GM19468 (cell line): Measurements from ENCODE around the gene DTNB.

Source experiments
- ATAC-seq: cut with Tn5 transposase; IDR thresholded peaks from one replicate; pipeline ENCODE4 v1.9.1; 2021; ENCODE audit warnings: mild to moderate bottlenecking, moderate library complexity, moderate number of reproducible peaks; ENCODE audit not compliant: unreplicated experiment; ENCODE audit errors: extremely low read depth

DTNB gene

DNA sequence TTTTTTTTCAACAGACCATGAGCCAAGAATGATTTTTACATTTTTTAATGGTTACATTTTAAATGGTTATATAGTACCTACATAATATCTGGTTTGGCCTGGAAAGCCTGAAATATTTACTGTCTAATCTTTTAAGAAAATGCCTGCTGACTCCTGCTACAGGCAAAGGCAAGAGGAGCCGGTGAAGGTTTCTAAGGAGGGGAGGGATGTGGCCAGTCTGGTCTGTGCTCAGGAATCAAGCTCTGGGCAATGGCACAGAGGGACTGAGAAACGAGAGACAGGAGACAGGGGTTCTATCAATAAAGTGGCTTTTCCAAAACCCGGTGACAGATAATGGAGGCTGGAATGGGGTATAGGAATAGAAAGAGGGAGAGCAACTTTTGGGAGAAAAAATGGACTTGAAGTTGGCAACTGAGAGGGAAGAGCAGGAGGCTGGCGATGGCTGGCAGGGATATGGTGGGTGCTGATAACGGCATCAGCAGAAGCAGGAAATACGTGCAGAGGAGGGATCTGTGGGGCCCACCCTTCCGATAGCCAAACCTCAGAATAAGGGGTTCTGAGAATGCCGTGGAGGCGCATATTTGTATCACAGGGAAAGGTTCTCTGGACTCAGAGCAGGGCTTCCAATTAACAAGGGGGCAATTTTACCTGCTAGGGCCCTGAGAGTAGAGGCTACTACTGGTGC is 267.6 kb downstream of the DTNB start:
- no peak for ATAC-seq

DNA sequence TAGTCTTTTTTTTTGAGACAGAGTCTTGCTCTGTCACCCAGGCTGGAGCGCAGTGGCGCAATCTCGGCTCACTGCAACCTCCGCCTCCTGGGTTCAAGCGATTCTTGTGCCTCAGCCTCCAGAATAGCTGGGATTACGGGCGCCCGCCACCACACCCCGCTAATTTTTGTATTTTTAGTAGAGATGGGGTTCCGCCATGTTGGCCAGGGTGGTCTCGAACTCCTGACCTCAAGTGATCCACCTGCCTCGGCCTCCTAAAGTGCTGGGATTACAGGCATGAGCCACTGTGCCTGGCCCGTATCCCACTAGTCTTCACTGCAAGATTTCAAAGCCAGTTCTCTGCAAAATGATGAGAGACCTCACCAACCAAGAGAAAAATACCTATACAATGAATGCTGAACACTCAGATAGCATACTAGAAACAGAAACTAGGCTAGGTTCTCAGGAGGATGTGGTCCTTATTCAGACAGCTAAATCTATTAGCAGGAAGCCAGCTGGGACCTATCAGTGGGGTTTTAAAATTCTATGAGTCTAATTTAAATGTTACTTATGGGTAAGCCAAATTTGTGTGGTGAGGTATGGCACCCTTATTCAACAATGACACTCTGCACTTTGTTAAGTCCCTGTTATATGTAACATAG is 270.1 kb downstream of the DTNB start:
- ATAC-seq, result peak; percentile 55

DNA sequence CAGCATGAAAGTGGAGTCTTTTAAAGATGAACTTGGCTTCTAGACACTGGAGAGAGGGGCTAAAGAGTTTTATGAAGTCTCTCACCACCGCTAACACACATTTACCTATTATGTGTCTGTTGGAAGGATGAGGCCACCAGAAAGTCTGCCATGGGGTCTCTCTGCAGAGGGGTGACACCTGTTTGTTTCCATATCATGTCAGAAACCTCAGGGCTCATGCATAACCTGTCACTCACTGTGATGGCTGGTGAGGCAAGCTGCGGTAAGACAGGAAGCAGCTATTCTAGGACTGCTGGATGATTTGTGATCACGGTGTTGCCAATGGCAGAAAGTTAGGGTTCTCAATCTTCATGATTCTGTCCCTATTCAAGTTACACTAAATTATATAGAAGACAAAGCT is 270.9 kb downstream of the DTNB start:
- ATAC-seq, result no peak

- no peak for ATAC-seq
Observed at GRCh38 chr2:25401307-25402026, 271.9 kb downstream of the DTNB start.

GRCh38 chr2:25400576-25401216 is 272.7 kb downstream of the DTNB start:
- no peak for ATAC-seq

DNA sequence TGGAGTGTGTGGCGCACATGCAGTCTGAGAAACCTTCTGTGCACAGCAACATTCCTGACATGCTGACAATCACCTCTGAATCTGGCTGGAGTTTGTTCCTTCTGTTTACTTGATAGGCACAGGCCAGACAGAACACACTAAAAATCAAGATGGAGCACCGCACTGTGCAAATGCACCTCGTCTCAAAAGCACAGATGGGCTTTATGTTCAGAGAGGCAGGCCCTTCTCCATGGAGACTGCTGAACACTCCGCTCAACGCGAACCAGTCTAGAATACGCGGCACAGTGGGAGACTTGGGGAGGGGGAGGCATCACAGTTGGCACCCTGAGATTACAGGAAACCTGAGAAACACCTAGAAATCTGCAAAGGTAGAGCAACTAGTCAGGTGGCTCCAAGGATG is 273.2 kb downstream of the DTNB start:
- ATAC-seq, result no peak

GRCh38 chr2:25398534-25398933 is 274.8 kb downstream of the DTNB start:
- ATAC-seq, result no peak

GRCh38 chr2:25397777-25398176 is 275.6 kb downstream of the DTNB start:
- no peak for ATAC-seq

DNA sequence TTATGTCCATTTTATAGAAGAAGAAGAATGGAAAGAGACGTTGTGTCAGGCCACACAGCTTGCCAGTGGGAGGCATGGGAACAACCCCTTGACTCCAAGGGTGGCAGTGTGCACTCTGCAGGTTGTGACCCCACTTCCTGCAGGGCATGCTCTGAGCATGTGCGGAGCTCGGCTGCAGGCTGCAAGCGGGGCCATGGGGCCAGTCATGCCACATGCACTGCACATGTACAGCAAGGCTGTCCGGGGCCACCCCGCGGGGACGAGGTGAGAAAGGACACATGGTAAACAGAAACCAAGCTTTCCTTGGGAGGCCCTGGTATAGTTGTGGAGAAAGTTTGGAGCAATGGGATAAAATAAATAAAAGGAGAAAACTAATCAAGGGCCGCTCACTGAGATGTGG is 284.2 kb downstream of the DTNB start:
- ATAC-seq, result no peak

GRCh38 chr2:25388491-25388890 is 284.9 kb downstream of the DTNB start:
- ATAC-seq, result peak; percentile 46

DNA sequence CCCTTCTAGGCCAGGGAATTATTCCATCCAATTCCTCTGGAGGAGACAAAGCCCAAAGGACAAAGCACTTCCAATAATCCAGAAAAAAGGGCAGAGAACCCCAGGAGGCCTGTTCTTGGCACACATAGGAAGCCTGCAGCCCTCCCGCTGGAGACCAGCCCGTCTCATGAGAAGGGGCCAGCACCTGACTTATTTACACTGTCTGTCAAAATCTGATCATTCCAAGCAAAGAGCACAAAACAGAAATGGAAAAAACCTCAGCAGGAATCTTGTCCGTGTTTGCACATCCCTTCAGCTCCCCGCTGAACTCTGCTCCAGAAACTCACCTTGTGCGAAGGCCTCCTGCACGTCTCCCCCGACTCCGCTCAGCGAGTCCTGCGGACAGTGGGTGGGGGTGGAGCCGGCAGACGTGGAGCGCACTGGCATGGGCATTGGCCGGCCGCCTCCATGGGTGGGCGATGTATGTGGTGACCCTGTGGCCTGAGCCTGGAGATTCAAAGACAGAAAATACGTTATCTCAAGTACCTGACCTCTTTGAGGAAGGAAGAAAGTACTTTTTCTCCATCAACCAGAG is 285.4 kb downstream of the DTNB start:
- no peak for ATAC-seq

GRCh38 chr2:25386971-25387875 is 286.2 kb downstream of the DTNB start:
- ATAC-seq, result no peak

- ATAC-seq, result no peak
Observed at GRCh38 chr2:25385910-25386309, 287.5 kb downstream of the DTNB start.

DNA sequence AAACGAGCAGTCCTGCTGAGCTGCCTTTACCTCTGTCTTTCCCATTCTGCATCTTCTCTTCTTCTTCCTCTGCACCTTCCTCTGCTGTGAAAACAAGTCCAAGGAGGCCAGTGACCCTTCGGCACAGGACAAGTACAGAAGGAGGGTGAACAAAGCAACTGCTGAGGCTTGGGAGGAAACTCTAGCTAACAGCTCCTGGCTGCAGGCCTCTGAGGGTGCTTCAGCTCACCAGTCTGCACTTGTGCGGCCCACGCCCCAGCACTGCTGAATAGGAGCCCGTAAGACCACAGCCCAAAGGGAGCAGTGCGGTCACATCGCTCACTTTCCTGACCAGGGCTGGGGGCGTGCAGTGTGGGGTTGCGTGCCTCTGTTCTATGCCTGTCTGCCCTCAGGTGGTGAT is 289.6 kb downstream of the DTNB start:
- no peak for ATAC-seq

- ATAC-seq, result no peak
Observed at GRCh38 chr2:25381502-25381901, 291.9 kb downstream of the DTNB start.

DNA sequence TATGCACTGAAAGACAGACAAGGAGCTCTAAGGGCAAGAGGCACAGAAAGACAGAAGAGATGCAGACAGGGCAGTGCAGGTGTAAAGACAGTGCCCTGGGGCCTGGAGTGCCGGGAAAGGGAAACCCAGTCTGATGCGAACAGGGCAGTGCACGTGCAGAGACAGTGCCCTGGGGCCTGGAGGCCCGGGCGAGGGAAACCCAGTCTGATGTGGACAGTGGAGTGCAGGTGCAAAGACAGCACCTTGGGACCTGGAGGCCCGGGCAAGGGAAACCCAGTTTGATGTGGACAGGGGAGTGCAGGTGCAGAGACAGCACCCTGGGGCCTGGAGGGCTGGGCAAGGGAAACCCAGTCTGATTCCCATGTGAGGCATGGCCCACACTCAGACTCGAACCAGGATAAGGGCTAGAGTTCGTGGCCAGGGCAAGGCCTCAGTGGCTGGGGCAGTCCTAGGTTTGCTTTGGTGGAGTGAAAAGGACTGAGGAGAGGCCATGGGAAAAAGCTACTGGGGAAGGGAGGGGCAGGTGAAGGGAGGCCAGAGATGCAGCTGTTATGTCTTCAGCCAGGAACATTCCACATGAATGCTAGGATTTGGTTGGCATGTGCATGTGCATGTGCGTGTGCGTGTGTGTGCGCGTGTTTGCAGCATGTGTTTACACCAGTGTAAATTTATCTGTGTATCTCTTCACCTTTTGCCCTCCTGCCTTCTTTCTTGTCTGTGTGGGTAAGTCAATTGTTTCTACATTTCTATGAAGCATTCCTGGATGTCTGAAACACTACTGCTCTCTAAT is 292.6 kb downstream of the DTNB start:
- ATAC-seq, result no peak

GRCh38 chr2:25380023-25380422 is 293.4 kb downstream of the DTNB start:
- ATAC-seq, result no peak

DNA sequence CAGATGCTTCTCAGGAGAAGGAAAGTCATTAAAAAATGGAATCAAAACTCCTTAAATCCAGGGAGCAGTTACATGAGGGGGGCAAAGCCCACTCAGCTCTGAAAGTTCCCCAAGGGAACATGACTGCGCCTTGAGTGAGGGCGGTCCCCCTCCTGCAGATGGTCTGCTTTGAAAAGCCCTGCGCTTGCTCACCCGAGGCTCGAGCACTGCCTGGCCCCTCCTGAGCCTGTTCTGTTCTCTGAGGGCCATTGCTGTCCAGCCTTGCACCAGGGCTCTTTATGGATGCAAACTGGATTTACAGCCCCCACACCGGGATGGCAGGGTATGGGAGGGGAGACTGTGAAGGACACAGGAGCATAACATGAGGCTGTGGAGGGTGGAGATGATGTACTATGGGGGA is 293.8 kb downstream of the DTNB start:
- no peak for ATAC-seq
